Left ventricle myocardium inferior (tissue), 1 donor: ENCODE results near the gene PPP1R14C. TPM values are rescaled to one million over a fixed set of nuclear protein-coding genes. Genes with fewer than 3 reads are reported as not detected.

Experiments
- DNase-seq: peaks from one replicate; pipeline ENCODE4 v3.0.0-alpha.2; 2020
- H3K27ac ChIP-seq: fragments of 200-600 bp; replicated peaks from 2 replicates; pipeline ENCODE4 v1.8.0; 2021
- H3K27me3 ChIP-seq: fragments of 200-600 bp; 2 replicates; pipeline ENCODE4 v1.8.0; 2021; ENCODE audit warnings: low read depth
- H3K36me3 ChIP-seq: fragments of 200-600 bp; 2 replicates; pipeline ENCODE4 v1.8.0; 2021
- H3K4me1 ChIP-seq: fragments of 200-600 bp; 2 replicates; pipeline ENCODE4 v1.8.0; 2021
- H3K4me3 ChIP-seq: fragments of 200-600 bp; 2 replicates; pipeline ENCODE4 v1.8.0; 2021; ENCODE audit warnings: mild to moderate bottlenecking, moderate library complexity
- H3K9me3 ChIP-seq: fragments of 200-600 bp; replicated peaks from 2 replicates; pipeline ENCODE4 v1.8.0; 2021
- intact Hi-C: fragments of 100-400 bp; cut with micrococcal nuclease; formaldehyde crosslinking; loops from one replicate; pipeline ENCODE4 v1.11.0; 2022
- total RNA-seq: library from RNA; stranded (reverse); fragmentation: NEBNext Ultra II Directional; extraction: Animal tissue kit (Norgen Biotek cat#: 25700); gene quantifications from one replicate; pipeline ENCODE4 v1.2.1, GENCODE V29; 2021
- TF ChIP-seq, protein P1 (sequence below): fragments of 200-600 bp; IDR thresholded peaks from 2 replicates; pipeline ENCODE4 v1.8.0; 2021; ENCODE audit warnings: antibody characterized with exemption, mild to moderate bottlenecking, borderline replicate concordance
- donor health status: DM: no; HTN: yes; CAD: no; lungs with severe emphysema.

Gene PPP1R14C
- total RNA-seq, 1 donor from 2014 or later, result 116 TPM

DNA sequence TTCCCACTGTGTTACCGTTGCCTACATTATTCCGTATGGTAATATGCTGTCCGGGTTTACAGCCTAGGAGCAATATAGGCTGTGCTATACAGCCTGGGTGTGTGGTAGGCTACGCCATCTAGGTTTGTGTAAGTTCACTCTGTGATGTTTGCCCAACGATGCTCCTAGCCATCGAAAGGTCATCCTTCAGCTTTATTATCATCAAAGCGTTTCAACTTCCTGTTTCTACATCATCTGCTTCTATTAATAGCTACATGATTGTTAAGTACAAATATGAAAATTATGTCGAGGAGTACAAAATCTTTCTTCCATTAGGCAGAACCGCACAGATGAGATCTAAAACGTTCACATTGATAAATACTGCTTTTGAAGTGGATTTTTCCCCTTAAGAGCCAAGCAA is 69.9 kb downstream of the PPP1R14C start:
- Histone ChIP-seq H3K4me3 (no peak overlapping the region), H3K27ac (no peak overlapping the region), H3K27me3 (no peaks in the 10 kb centered on the region), H3K36me3 (no peaks in the 10 kb centered on the region), H3K9me3 (no peaks in the 10 kb centered on the region), H3K4me1 (peaks cover 42% of the 10 kb centered on the region)
- TF ChIP-seq, protein P1, sequence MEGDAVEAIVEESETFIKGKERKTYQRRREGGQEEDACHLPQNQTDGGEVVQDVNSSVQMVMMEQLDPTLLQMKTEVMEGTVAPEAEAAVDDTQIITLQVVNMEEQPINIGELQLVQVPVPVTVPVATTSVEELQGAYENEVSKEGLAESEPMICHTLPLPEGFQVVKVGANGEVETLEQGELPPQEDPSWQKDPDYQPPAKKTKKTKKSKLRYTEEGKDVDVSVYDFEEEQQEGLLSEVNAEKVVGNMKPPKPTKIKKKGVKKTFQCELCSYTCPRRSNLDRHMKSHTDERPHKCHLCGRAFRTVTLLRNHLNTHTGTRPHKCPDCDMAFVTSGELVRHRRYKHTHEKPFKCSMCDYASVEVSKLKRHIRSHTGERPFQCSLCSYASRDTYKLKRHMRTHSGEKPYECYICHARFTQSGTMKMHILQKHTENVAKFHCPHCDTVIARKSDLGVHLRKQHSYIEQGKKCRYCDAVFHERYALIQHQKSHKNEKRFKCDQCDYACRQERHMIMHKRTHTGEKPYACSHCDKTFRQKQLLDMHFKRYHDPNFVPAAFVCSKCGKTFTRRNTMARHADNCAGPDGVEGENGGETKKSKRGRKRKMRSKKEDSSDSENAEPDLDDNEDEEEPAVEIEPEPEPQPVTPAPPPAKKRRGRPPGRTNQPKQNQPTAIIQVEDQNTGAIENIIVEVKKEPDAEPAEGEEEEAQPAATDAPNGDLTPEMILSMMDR, result no peak
- no peak for DNase-seq
- intact Hi-C loops, result no loop called here

DNA sequence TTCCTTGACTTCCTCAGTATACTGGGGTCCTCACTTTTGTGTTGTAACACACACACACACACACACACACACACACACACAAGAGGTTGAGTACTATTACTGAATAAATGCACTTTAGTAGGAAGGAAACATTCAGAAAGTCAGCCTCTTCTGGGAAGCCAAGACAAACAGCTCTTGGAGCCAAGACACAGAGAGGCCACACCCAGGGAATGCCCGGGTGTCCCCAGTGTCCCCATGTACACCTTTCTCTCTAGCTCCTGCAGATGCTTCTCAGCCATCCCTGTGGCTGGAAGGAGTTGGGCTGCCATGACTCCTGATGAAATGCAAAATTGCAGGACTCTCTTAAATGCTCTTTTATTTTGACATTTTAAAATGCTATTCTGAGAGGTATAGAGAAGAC is 70.5 kb downstream of the PPP1R14C start:
- intact Hi-C loops, result no loop called here
- TF ChIP-seq, protein P1, result no peak
- DNase-seq, result no peak
- H3K4me1 ChIP-seq, result peaks cover 37% of the 10 kb centered on the region
- no peaks in the 10 kb centered on the region for H3K27me3 ChIP-seq
- H3K9me3 ChIP-seq, result no peaks in the 10 kb centered on the region
- no peaks in the 10 kb centered on the region for H3K36me3 ChIP-seq
- no peak overlapping the region for H3K27ac ChIP-seq
- H3K4me3 ChIP-seq, result no peak overlapping the region

- intact Hi-C loops, result no loop called here
- H3K27ac ChIP-seq, result no peak overlapping the region
- no peaks in the 10 kb centered on the region for H3K36me3 ChIP-seq
- peaks cover 27% of the 10 kb centered on the region for H3K4me1 ChIP-seq
- H3K9me3 ChIP-seq, result no peaks in the 10 kb centered on the region
- no peaks in the 10 kb centered on the region for H3K27me3 ChIP-seq
- TF ChIP-seq, protein P1, result no peak
- no peak for DNase-seq
- H3K4me3 ChIP-seq, result no peak overlapping the region
Observed at GRCh38 chr6:150214310-150214709, 71.5 kb downstream of the PPP1R14C start.

- intact Hi-C loops, result no loop called here
- no peak overlapping the region for H3K4me3 ChIP-seq
- H3K27ac ChIP-seq, result no peak overlapping the region
- TF ChIP-seq, protein P1, result no peak
- H3K4me1 ChIP-seq, result peaks cover 10% of the 10 kb centered on the region
- H3K36me3 ChIP-seq, result no peaks in the 10 kb centered on the region
- H3K27me3 ChIP-seq, result no peaks in the 10 kb centered on the region
- no peak for DNase-seq
- H3K9me3 ChIP-seq, result no peaks in the 10 kb centered on the region
Observed at GRCh38 chr6:150220634-150221551, 78.0 kb downstream of the PPP1R14C start.

GRCh38 chr6:150224820-150225219 is 82.0 kb downstream of the PPP1R14C start:
- intact Hi-C loops, result no loop called here
- H3K4me1 ChIP-seq, result peaks cover 33% of the 10 kb centered on the region

More at GRCh38 chr6:150224820-150225219, 82.0 kb downstream of the PPP1R14C start:
- H3K9me3 ChIP-seq, result no peaks in the 10 kb centered on the region
- DNase-seq, result no peak
- TF ChIP-seq, protein P1, result no peak
- H3K4me3 ChIP-seq, result no peak overlapping the region
- no peak overlapping the region for H3K27ac ChIP-seq
- H3K36me3 ChIP-seq, result no peaks in the 10 kb centered on the region
- H3K27me3 ChIP-seq, result no peaks in the 10 kb centered on the region
